ENCODE measurements around the gene PIH1D1.

- TF ChIP-seq, protein P1, sequence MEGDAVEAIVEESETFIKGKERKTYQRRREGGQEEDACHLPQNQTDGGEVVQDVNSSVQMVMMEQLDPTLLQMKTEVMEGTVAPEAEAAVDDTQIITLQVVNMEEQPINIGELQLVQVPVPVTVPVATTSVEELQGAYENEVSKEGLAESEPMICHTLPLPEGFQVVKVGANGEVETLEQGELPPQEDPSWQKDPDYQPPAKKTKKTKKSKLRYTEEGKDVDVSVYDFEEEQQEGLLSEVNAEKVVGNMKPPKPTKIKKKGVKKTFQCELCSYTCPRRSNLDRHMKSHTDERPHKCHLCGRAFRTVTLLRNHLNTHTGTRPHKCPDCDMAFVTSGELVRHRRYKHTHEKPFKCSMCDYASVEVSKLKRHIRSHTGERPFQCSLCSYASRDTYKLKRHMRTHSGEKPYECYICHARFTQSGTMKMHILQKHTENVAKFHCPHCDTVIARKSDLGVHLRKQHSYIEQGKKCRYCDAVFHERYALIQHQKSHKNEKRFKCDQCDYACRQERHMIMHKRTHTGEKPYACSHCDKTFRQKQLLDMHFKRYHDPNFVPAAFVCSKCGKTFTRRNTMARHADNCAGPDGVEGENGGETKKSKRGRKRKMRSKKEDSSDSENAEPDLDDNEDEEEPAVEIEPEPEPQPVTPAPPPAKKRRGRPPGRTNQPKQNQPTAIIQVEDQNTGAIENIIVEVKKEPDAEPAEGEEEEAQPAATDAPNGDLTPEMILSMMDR (IDR thresholded peaks at IDR 0.05): no peak
- TF ChIP-seq POLR2A (IDR thresholded peaks at IDR 0.05): no peak
Observed at GRCh38 chr19:49470615-49470978, 19.0 kb upstream of the PIH1D1 start.

Measured in right lobe of liver (tissue), 4 donors.